ENCODE results near the gene PPP1R12C.

Gene PPP1R12C

DNA sequence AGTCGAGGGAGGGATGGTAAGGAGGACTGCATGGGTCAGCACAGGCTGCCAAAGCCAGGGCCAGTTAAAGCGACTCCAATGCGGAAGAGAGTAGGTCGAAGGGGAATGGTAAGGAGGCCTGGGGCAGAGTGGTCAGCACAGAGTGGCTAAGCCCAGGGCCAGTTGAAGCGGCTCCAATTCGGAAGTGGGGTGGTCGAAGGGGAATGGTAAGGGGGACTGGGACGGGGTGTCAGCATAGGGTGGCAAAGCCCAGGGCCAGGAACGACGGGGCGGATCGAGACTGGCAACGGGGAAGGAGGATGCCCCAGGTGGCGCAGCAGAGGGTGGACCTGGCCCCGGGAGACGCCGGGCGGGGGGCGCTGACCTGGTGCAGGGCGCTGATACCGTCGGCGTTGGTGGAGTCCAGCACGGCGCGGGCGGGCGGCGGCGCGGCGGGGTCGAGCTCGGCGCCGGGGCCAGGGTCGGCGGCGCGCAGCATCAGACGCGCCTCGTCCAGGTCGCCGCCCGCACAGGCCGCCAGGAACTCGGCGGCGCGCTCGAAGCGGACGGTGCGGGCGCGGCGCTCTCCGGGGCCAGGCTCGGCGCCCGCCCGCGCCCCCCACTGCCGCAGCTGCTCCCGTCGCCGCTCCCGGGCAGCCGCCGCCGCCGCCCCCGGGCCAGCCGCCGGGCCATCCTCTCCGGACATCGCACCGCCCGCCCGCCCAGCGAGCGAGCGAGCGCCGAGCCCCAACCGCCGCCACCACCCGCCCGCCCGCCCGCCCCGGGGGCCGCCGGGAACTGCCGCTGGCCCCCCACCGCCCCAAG lies at the start of gene PPP1R12C:
Gene PPP1R12C, minus strand, starts transcription at position 779 of the 804 bp plus-strand sequence. Its CDS starts 94 bp downstream, at position 685.
- Histone ChIP-seq H3K4me1 (ENCODE audit: control insufficient read depth in 5 of 5, insufficient read depth in 5 of 5, low read length in 5 of 5) (peaks cover 10 to 59% (median 52%) of the 10 kb centered on the region in 5 donors), H3K36me3 (ENCODE audit: control insufficient read depth in 5 of 5, insufficient read depth in 5 of 5, low read length in 5 of 5) (peaks cover 0 to 8% (median 7%) of the 10 kb centered on the region in 5 donors), H3K4me3 (ENCODE audit: low read depth in 1 of 5, low read length in 5 of 5) (peak within 1 kb of the TSS; percentile 86 to 95 (median 94)), H3K27me3 (ENCODE audit: control insufficient read depth in 5 of 5, insufficient read depth in 4 of 5, low read length in 5 of 5) (no peaks in the 10 kb centered on the region), H3K9me3 (ENCODE audit: control insufficient read depth in 5 of 5, low read length in 5 of 5) (no peaks in the 10 kb centered on the region), H3K27ac (ENCODE audit: low read depth, low read length) (peak within 1 kb of the TSS; percentile 72), H3K9ac (ENCODE audit: low read length in 5 of 5) (peak within 1 kb of the TSS; percentile 84 to 95 (median 88))

DNA sequence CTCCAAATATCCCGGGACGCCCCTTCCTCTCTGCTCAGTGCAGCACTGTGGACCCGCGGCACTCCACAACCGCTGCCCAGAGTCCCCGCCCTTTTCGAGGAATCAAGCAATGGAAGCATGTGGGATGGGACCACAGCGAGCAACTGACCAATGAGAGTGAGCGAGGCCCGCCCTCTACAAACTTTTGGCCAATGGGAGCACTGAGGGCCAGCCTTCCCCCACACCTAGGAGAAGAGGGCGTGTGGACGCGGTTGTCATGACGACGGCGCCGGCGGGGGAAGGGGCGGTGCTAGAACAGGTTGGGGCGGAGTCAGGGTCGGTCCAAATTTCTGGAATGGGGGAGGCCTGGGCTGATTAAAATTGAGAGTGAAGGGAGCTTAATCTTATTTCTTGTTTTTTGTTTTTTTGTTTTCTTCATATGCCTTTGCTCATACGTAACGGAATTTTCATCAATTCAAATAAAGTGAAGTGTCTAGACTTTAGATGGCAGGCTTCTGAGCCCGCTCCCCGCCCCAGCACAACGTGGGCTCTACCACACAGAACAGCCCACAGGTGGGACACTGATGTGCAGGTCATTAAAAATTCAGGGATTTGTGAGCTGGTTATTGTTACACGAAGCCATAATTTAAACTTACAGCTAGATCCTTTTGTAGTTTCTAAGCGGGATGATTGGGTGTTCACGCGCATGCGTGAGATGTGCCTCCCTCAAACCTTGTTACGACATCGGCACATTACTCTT lies 49.3 kb upstream of the PPP1R12C start, which contains the start of gene DNAAF3:
Gene DNAAF3, minus strand, starts transcription at position 84 of the 739 bp plus-strand sequence. CDS start 200 bp downstream, outside the sequence.
- Histone ChIP-seq H3K4me3 (ENCODE audit: low read depth in 1 of 5, low read length in 5 of 5) (peak within 1 kb of the TSS in 4 of 5 donors; percentile 35 to 65 (median 42)), H3K4me1 (ENCODE audit: control insufficient read depth in 5 of 5, insufficient read depth in 5 of 5, low read length in 5 of 5) (peaks cover 0 to 14% (median 12%) of the 10 kb centered on the region in 5 donors), H3K9ac (ENCODE audit: low read length in 5 of 5) (no peak within 1 kb of the TSS), H3K27ac (ENCODE audit: low read depth, low read length) (no peak within 1 kb of the TSS), H3K36me3 (ENCODE audit: control insufficient read depth in 5 of 5, insufficient read depth in 5 of 5, low read length in 5 of 5) (no peaks in the 10 kb centered on the region), H3K27me3 (ENCODE audit: control insufficient read depth in 5 of 5, insufficient read depth in 4 of 5, low read length in 5 of 5) (peaks cover 17 to 66% (median 58%) of the 10 kb centered on the region in 5 donors), H3K9me3 (ENCODE audit: control insufficient read depth in 5 of 5, low read length in 5 of 5) (no peaks in the 10 kb centered on the region)

- H3K9ac ChIP-seq (ENCODE audit: low read length in 5 of 5) = no peak overlapping the region
- H3K4me1 ChIP-seq (ENCODE audit: control insufficient read depth in 5 of 5, insufficient read depth in 5 of 5, low read length in 5 of 5) = peaks cover 0 to 14% (median 12%) of the 10 kb centered on the region in 5 donors
- peak overlapping the region in 4 of 5 donors; percentile 35 to 65 (median 42) for H3K4me3 ChIP-seq (ENCODE audit: low read depth in 1 of 5, low read length in 5 of 5)
- H3K9me3 ChIP-seq (ENCODE audit: control insufficient read depth in 5 of 5, low read length in 5 of 5) = no peaks in the 10 kb centered on the region
- H3K27ac ChIP-seq (ENCODE audit: low read depth, low read length) = no peak overlapping the region
- peaks cover 16 to 66% (median 57%) of the 10 kb centered on the region in 5 donors for H3K27me3 ChIP-seq (ENCODE audit: control insufficient read depth in 5 of 5, insufficient read depth in 4 of 5, low read length in 5 of 5)
- H3K36me3 ChIP-seq (ENCODE audit: control insufficient read depth in 5 of 5, insufficient read depth in 5 of 5, low read length in 5 of 5) = no peaks in the 10 kb centered on the region
Observed at GRCh38 chr19:55165952-55166529, 48.6 kb upstream of the PPP1R12C start.

DNA sequence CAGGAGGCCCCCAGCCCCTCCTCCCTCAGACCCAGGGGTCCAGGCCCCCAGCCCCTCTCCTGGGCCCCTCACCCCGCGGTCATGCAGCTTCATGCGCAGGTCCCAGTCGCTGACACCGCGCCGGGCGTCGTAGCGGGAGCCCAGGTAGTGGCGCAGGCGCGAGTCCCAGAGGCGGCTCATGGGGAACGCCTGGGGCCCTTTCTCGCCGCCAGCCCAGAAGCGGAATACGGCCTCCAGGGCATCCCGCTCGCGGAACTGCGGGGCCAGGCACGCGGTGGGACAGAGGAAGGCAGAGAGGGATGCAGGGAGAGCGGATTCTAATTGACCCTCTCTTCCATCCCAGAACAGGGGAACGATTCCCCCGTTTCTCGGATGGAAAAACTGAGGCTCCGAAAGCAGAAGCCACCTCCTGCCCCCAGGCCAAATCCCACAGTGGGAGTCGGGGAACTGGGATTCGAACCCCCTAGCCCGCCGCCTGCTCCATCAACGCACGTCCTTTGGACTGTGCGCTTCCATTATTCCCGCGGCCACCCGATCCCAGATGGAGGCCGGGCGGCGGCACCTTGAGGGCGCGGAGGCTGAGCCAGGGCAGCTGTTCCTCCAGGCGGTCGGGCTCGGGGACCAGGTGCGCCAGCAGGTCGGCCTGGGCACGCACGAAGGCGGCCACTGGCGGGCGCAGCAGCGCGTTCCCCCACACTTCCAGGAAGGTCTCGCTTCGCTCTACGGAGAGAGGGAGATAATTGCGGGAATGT lies 44.3 kb upstream of the PPP1R12C start:
- Histone ChIP-seq H3K4me3 (ENCODE audit: low read depth in 1 of 5, low read length in 5 of 5) (no peak overlapping the region), H3K27me3 (ENCODE audit: control insufficient read depth in 5 of 5, insufficient read depth in 4 of 5, low read length in 5 of 5) (peaks cover 24 to 68% (median 60%) of the 10 kb centered on the region in 5 donors), H3K9ac (ENCODE audit: low read length in 5 of 5) (no peak overlapping the region), H3K36me3 (ENCODE audit: control insufficient read depth in 5 of 5, insufficient read depth in 5 of 5, low read length in 5 of 5) (no peaks in the 10 kb centered on the region), H3K4me1 (ENCODE audit: control insufficient read depth in 5 of 5, insufficient read depth in 5 of 5, low read length in 5 of 5) (peaks cover 0 to 10% (median 8%) of the 10 kb centered on the region in 5 donors), H3K27ac (ENCODE audit: low read depth, low read length) (no peak overlapping the region), H3K9me3 (ENCODE audit: control insufficient read depth in 5 of 5, low read length in 5 of 5) (no peaks in the 10 kb centered on the region)

- Histone ChIP-seq H3K9ac (ENCODE audit: low read length in 5 of 5) (no peak overlapping the region), H3K27ac (ENCODE audit: low read depth, low read length) (no peak overlapping the region), H3K36me3 (ENCODE audit: control insufficient read depth in 5 of 5, insufficient read depth in 5 of 5, low read length in 5 of 5) (no peaks in the 10 kb centered on the region), H3K9me3 (ENCODE audit: control insufficient read depth in 5 of 5, low read length in 5 of 5) (no peaks in the 10 kb centered on the region), H3K27me3 (ENCODE audit: control insufficient read depth in 5 of 5, insufficient read depth in 4 of 5, low read length in 5 of 5) (peaks cover 30 to 68% (median 56%) of the 10 kb centered on the region in 5 donors), H3K4me1 (ENCODE audit: control insufficient read depth in 5 of 5, insufficient read depth in 5 of 5, low read length in 5 of 5) (peaks cover 0 to 5% (median 2%) of the 10 kb centered on the region in 5 donors), H3K4me3 (ENCODE audit: low read depth in 1 of 5, low read length in 5 of 5) (no peak overlapping the region)
Observed at GRCh38 chr19:55160986-55161365, 43.5 kb upstream of the PPP1R12C start.

GRCh38 chr19:55160128-55160985 lies 42.9 kb upstream of the PPP1R12C start:
- Histone ChIP-seq H3K36me3 (ENCODE audit: control insufficient read depth in 5 of 5, insufficient read depth in 5 of 5, low read length in 5 of 5) (no peaks in the 10 kb centered on the region), H3K4me1 (ENCODE audit: control insufficient read depth in 5 of 5, insufficient read depth in 5 of 5, low read length in 5 of 5) (peaks cover 0 to 6% (median 0%) of the 10 kb centered on the region in 5 donors), H3K9me3 (ENCODE audit: control insufficient read depth in 5 of 5, low read length in 5 of 5) (no peaks in the 10 kb centered on the region), H3K9ac (ENCODE audit: low read length in 5 of 5) (no peak overlapping the region), H3K27me3 (ENCODE audit: control insufficient read depth in 5 of 5, insufficient read depth in 4 of 5, low read length in 5 of 5) (peaks cover 28 to 66% (median 50%) of the 10 kb centered on the region in 5 donors), H3K27ac (ENCODE audit: low read depth, low read length) (no peak overlapping the region), H3K4me3 (ENCODE audit: low read depth in 1 of 5, low read length in 5 of 5) (no peak overlapping the region)

- Histone ChIP-seq H3K27me3 (ENCODE audit: control insufficient read depth in 5 of 5, insufficient read depth in 4 of 5, low read length in 5 of 5) (peaks cover 33 to 69% (median 55%) of the 10 kb centered on the region in 5 donors), H3K9me3 (ENCODE audit: control insufficient read depth in 5 of 5, low read length in 5 of 5) (no peaks in the 10 kb centered on the region), H3K36me3 (ENCODE audit: control insufficient read depth in 5 of 5, insufficient read depth in 5 of 5, low read length in 5 of 5) (no peaks in the 10 kb centered on the region), H3K4me3 (ENCODE audit: low read depth in 1 of 5, low read length in 5 of 5) (no peak overlapping the region), H3K27ac (ENCODE audit: low read depth, low read length) (no peak overlapping the region), H3K9ac (ENCODE audit: low read length in 5 of 5) (no peak overlapping the region), H3K4me1 (ENCODE audit: control insufficient read depth in 5 of 5, insufficient read depth in 5 of 5, low read length in 5 of 5) (peaks cover 0 to 6% (median 0%) of the 10 kb centered on the region in 5 donors)
Observed at GRCh38 chr19:55158848-55159749, 41.7 kb upstream of the PPP1R12C start.

- no peaks in the 10 kb centered on the region for H3K9me3 ChIP-seq (ENCODE audit: control insufficient read depth in 5 of 5, low read length in 5 of 5)
- no peaks in the 10 kb centered on the region for H3K36me3 ChIP-seq (ENCODE audit: control insufficient read depth in 5 of 5, insufficient read depth in 5 of 5, low read length in 5 of 5)
- peaks cover 0 to 6% (median 0%) of the 10 kb centered on the region in 5 donors for H3K4me1 ChIP-seq (ENCODE audit: control insufficient read depth in 5 of 5, insufficient read depth in 5 of 5, low read length in 5 of 5)
- no peak overlapping the region for H3K9ac ChIP-seq (ENCODE audit: low read length in 5 of 5)
- H3K27ac ChIP-seq (ENCODE audit: low read depth, low read length) = no peak overlapping the region
- H3K4me3 ChIP-seq (ENCODE audit: low read depth in 1 of 5, low read length in 5 of 5) = no peak overlapping the region
- peaks cover 33 to 68% (median 56%) of the 10 kb centered on the region in 5 donors for H3K27me3 ChIP-seq (ENCODE audit: control insufficient read depth in 5 of 5, insufficient read depth in 4 of 5, low read length in 5 of 5)
Observed at GRCh38 chr19:55158423-55158822, 41.0 kb upstream of the PPP1R12C start.
